HG02571 (cell line): ENCODE measurements around the gene NUAK1.

ENCODE experiments used
- ATAC-seq: cut with Tn5 transposase; IDR thresholded peaks from one replicate; pipeline ENCODE4 v1.9.1; 2021; ENCODE audit warnings: mild to moderate bottlenecking, moderate library complexity; ENCODE audit not compliant: unreplicated experiment

The NUAK1 gene

DNA sequence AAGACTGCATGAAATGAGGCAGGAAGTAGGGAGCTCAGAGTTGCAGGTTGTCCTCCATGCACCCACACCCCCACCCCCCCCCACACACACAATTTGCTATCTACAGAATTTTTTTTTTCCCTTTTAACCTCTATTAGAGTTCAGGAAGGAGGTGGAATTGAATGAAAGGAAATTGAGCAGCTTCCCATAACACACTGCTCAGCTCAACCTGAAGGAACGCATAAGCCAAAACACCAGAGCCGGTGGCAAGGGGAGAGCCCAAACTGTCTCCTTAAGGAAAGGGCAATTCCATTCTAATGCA, 74.1 kb downstream of the NUAK1 start:
- no peak for ATAC-seq

DNA sequence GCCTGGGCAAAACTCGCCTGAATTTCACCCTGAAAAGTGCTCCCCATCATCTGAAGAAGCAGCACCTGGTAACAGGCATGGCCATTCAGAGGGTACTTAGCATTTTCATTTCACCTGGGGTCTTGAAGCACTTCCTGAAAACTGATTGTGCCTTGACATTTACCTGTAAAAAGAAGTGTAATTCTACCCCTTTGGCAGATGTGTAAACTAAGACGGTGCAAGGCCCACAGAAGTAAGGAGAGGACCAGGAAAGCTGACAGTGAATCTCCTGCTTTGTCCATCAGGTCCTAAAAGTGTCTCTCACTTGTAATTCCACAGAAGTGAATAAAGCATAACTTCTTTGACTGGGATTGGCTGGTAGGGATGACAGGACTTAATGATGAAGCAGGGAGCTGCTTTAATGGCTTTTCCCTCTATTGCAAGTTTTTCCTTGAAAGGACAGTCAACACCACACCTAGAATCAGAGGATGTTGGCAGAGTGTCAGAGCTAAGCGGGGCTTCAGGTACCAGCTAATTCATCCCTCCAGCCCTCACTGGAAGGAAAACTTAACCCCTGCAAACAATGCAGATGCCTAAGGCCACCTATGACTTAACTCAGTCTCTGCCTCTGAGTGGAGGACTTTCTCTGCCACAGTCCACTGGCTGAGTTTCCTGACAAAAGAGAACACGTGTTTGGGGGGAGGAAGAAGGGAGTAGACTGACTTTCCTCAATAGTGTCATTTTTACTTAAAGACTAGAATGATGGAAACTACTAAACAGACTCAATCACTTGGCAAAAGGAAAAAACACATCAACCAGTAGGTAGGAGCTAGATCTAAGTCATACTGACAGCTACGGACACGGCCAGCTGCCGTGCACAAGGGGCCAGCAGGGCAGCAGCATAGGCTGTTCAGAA, 74.7 kb downstream of the NUAK1 start:
- no peak for ATAC-seq

- no peak for ATAC-seq
Observed at GRCh38 chr12:106062693-106063092, 76.1 kb downstream of the NUAK1 start.

DNA sequence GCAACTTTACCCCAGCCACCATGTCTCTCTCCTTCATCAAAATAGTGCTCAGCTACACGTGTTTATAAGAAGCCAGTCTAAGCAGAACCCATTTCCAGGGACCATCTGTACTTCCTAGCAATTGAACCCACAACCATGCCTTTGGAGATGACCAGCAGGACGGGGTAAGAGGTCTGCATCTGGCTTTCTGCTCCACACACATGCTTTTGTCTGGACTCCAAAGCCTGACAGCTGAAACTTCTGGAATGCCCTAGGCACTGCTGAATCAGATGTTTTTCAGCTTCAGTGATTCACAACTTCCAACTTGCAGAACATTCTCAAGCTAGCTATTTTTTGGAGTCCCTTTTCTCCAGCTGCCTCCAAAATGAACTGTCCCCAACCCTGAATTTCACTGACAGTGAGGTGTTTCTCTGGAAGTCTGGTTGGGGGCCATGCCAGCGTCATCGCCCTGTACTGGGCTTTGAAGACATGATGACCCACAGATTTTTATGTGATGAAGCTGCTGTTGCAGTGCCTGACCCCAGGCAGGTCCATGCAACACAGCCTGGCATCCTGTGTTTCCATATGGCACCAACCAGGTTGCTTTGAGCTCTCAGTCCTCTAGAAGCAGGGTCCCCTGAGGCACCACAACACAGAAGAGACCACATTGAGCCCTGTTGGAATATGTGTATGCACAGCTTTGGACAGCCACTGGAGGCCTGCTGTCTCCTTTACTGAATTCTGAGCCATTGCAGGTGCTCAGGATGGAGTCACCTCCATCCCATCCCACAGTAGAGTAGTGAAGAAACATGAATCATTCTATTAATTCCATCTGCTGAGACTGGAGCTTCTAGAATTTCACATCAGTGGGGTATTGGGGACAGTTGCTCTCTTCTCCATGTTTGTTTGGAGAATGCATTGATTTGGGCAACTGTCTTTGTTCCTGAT, 80.2 kb downstream of the NUAK1 start:
- no peak for ATAC-seq

DNA sequence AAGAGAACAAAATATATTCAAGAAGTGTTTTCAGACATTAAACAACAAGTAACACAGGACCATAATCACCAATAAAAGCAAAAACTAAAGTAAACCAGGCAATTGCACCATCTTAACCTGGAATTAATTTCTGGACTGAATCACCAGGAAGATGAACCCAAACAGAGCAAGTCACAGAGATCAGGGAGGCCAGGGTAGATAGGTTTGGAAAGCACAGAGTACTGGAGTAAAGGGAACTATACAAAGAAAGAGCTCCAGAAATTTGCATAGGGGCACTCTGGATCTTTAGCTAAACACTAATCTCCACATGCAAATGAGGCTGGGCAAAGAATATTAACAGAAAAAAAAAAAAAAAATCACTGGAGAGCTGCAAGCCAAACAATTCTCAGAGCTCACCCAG, 84.7 kb downstream of the NUAK1 start:
- no peak for ATAC-seq

- ATAC-seq: no peak
Observed at GRCh38 chr12:106051853-106052531, 86.8 kb downstream of the NUAK1 start.

DNA sequence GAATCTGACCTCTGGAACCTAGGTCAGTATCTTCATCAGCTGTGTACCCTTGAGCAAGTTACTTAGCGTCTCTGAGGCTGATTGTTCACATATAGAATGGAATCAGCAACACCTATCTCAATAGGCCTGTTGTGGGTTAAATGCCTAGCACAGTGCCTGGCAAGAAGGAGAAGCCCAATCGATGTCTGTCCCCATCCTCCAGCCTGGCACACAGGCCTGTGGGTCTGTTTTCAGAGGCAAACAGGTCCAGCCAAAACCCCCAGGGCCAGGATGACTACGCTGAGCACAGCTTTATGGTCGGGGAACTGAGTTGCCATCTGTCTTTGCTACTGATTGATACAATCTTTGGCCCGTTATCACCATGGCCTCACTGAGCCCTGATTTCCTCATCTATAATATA, 89.2 kb downstream of the NUAK1 start:
- ATAC-seq: no peak

GRCh38 chr12:106049105-106049504, 89.6 kb downstream of the NUAK1 start:
- ATAC-seq: no peak

- ATAC-seq: no peak
Observed at GRCh38 chr12:106048676-106049075, 90.1 kb downstream of the NUAK1 start.

DNA sequence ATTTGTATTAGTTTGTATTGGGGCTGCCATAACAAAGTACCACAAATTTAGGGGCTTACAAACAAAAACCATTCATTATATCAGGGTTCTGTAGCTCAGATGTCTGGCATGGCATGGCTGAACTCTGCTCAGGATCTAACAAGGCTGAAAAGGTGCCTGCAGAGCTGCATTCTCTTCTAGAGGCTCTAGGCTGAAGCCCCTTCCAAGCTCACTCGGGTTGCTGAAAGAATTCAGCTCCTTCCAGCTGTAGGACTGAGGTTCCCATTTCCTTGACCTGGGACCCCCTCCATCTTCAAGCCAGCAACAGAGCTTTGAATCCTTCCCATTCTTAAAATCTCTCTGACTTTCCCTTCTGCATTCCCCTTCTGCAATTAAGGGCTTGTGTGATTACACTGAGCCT, 90.7 kb downstream of the NUAK1 start:
- no peak for ATAC-seq

GRCh38 chr12:106046947-106047346, 91.8 kb downstream of the NUAK1 start:
- ATAC-seq: no peak

GRCh38 chr12:106046301-106046846, 92.4 kb downstream of the NUAK1 start:
- ATAC-seq: no peak

DNA sequence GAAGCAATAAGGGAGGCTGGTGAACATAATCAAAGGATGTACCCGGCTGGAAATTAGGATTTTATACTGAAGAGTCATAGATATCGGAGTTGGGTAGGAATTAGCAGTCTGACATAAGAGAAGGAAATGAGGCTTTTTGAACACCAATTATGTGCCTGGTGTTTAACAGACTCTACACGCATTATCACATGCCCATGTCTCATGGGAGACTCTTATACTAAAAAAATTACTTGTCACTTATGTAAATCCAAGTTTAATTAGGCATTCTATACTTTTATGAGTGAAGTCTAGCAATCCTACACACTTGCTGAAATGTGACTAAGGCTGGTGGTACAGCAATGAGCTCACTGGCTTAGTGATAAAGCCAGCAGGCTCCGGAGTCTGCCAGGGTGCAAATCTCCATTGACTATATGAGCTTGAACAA, 93.5 kb downstream of the NUAK1 start:
- ATAC-seq: no peak

DNA sequence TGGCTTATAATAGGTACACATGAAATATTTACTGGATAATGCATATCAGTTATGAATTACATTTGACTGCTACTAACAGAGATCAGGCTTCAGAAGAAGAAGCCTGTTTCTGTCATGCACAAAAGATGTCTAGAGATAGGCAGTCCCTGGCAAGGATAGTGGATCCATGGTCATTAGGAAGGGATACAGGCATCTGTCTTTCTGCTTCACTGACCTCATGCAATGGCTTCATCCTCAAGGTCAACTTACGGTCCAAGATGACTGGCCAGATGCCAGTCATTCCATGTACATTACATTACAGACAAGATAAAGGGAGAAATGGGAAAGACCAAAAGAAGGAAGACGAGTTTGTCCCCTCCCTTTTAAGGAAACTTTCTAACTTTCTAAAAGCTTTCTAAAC, 94.0 kb downstream of the NUAK1 start:
- ATAC-seq: no peak

DNA sequence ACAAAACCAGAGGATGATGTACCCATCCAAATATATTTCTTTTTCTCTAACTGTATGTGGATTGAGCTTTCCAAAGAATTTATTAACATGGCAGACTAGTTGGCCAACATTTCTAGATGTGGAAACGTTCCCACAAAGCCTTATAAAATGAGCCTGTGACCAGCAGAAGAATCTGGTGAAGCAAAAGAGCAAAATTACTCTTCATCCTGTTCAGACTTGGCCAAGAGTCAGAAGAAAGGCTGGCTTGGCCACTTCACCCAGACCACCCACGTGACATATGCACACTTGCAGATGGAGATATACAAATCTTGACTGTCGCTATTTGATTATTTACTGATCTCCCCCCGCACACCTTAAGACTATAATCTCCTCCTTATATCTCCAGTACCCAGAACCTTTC, 96.7 kb downstream of the NUAK1 start:
- ATAC-seq: no peak

- ATAC-seq: no peak
Observed at GRCh38 chr12:106040521-106040920, 98.2 kb downstream of the NUAK1 start.

GRCh38 chr12:106039646-106040404, 98.9 kb downstream of the NUAK1 start:
- ATAC-seq: no peak

GRCh38 chr12:106039242-106039641, 99.5 kb downstream of the NUAK1 start:
- no peak for ATAC-seq

DNA sequence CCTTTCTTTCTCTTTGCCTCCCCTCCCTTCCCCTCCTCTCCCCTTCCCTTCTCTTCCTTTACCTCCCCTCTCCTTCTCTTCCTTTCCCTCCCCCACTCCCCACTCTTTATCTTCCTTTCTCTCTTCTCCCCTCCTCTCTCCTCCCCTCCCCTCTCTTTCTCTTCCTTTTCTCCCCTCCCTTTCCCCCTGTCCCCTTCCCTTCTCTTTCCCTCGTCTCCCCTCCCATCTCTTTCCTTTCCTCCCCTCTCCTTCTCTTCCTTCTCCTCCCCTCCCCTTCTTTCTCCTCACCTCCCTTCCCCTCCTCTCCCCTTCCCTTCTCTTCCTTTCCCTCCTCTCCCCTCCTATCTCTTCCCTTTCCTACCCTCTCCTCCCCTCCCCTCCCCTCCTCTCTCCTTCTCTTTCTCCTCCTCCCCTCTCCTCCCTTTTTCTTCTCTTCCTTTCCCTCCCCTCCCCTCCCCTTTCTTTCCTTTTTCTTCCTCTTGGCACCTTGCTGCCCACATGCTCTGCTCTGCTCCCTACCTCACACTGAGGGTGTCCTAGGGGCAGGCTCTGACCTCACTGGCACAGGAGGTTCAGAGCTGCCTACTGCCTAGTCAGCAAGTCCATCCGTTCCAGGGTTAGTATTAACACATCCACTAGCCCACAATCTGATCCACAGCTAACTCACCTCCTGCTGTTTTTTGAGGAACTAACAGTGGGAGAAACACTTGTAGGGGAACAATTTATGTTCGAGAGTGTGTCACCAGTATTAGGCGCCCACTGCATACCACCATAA, 101.0 kb downstream of the NUAK1 start:
- no peak for ATAC-seq

DNA sequence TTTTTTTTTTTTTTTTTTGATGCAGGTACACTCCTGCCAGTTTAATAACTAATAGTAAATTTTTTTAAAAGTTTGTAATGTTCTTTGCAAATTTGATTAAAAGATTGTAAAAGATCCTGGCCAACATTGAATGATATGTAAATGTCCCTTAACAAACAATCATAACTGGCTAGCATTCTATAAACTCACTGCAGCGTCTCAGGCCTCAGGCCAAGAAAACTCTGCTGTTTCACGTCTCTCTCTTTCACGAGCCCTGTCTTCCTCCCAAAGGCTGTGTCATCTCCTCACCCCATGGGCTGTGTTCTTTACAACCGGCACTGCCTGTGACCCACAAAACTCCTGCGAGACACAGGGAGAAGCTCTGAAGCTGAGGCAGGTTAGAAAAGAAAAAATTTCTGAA, 103.3 kb downstream of the NUAK1 start:
- no peak for ATAC-seq
